Measurements from ENCODE around the gene RSPH10B2.

- TF ChIP-seq POLR2A (IDR thresholded peaks at IDR 0.05; ENCODE audit: low read length) (peak; percentile 57), GATA1 (IDR thresholded peaks at IDR 0.05; ENCODE audit: low read depth, low read length) (no peak)
Measured at GRCh38 chr7:6729492-6730342, 24.2 kb upstream of the RSPH10B2 start.

All from erythroblast (primary cell).